Right lung (tissue), 5 donors: ENCODE data around the gene DSEL. TPM values are rescaled to one million over a fixed set of nuclear protein-coding genes. Genes with fewer than 3 reads are reported as not detected.

Experiments used
- DNase-seq, 2 donors: peaks; one replicate each; pipeline ENCODE4 v3.0.0-alpha.2; 2013
- polyA plus RNA-seq, 5 donors: library from polyadenylated mRNA; unstranded; fragments of 120-200 nt; gene quantifications; one replicate each; pipeline versions ENCODE4 v1.2.1 to v1.2.3, GENCODE V29; 2013; ENCODE audit warnings: inconsistent platforms in 1 of 5, low replicate concordance in 1 of 5; ENCODE audit not compliant: insufficient read length in 5 of 5, insufficient read depth in 1 of 5

The DSEL gene
- polyA plus RNA-seq, 5 donors = 4.3 to 6.6 (median 4.6) TPM

DNA sequence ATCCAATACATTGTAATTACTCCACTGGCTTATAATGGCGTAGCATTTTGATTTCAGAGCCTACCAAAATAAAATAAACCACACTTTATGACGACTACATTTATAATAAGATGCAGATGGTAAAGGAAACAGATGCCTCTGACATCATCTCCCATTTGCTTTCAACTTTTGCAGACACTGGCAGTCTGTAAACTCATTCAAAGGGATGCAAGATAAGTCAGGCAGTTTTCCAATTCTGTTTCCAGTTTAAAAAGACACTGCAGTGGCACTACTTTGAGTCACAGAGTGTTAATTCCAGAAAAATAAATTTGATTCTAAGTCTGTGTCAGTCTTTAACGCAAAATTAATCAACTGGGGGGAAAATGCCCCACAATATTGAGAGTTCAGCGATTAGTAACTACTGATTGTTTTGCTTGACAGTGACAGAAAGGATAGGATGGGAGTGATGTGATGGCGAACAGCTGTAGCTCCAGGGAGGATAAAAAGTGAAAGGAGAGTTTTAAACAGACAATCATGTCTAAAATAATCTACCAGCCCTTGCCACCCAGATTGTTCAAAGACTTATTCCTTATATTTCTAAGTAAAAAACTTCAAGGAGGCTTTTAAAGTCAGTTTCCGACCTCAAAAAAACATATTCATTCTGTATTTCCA lies 6.7 kb downstream of the DSEL start:
- no peak for DNase-seq

DNA sequence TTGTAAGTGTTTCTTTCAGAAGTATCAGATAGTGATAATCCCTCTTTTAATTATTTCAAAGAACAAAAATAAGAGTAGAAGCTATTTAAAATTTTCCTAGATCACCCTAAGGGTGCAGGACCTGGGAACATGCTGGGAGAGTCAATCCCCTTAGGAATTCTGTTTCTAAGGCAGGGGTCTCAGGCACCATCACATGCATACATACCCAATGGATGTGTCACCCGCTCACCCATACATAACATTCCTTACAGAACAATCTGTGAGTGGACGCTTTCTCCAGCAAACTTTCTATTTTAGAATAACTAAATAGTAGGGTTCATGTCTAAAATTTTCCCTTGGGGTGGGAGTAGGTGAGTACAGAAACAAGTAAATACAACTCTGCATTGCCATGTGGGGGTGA lies 8.4 kb downstream of the DSEL start:
- DNase-seq = no peak

DNA sequence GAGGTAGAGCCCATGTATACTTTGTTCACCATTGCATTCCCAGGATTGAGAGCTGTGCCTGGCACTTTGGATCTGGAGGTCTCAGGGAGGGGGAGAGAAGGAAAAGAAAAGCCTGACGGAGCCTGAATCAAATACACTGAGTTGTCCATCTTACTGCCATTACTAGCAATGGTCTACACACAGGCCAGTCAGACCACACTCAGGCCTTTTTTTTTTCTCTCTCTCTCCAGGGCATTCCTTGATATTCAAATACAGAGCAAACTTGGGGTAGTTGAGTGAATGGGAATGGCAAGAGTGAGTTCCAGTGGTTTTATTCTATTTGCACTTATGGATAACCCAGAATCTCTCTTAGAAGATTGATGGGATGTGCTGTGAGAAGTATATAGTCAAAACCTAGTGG lies 11.8 kb downstream of the DSEL start:
- DNase-seq = no peak

DNA sequence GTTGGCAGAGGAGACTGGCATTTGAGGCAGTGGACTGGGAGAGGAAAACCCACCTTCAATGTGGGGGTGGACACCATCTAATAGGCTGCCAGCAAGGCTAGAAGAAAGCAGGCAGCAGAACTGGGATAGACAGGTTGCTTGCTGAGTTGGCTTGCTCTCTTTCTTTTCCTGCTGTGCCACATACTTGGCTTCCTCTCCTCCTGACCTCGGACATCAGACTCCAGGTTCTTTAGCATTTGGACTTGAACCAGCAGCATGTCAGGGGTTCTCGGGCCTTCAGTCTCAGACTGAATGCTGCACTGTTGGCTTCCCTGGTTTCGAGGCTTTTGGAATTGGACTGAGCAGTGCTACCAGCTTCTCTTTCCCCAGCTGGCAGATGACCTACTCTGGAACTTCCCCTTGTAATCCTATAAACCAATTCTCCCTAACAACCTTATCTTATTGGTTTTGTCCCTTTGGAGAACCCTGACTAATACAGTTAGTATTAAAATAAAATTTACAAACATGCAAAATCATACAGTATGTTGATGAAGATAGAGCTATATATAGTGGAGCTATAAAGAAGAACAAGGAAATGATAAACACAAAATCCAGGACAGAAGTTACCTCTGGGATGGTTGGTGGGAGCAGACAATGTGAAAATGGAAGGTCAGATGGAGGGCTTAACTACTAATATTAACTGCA lies 15.9 kb downstream of the DSEL start:
- DNase-seq = no peak

DNA sequence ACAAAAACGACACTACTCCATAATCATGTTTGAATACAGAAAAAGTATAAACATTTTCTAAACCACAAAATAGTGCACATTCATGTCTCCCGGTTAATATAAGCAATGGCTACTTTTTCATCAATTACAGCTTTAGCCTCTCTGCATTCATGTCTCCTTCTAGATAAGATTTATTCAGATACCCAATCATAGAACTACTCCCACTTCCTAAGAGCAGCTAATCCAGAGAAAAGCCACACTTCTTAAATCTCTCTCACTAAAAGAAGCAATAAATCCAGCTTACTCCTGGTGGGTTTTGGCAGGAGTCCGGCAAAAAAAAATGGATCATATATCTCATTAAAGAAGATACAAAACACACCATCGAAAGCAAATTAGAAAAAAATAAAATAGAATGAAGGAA lies 20.1 kb downstream of the DSEL start:
- no peak for DNase-seq

DNA sequence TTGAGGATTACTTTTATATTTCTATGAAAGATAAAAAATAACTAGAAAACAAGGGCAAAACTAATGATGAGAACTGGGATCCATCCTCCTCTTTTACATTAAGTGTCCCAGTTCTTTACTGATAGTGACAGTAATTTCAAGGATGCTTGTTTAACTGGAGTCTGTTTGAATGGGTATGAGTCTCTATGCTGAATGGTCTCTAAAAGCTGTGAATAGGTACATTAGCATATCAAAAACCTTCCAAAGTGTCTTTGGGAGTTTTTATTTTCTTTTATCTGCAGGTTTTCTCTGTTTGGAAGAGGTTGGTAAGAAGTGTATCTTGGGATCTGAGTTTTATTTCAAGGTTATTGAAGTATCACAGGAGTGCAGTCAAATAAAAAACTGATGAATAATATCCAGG lies 30.0 kb downstream of the DSEL start:
- no peak for DNase-seq

DNA sequence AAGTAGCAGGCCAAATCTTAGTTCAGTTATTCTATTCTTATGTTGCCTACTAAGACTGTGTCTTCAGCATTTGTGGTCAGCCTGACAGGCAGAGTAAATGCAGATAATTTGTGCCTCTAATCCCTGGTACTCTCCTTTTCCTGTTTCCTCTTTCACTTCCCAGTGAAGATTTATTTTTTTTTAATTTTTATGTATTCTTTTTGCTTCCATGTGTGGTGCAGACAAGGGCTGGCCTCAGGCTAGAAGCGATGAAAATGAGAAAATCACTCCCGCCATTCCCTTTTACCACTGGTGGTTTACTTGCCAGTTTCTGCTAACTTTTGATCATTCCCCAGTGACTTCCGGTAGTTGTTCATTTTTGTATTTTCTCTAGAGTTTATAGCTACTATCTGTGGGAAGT lies 30.9 kb downstream of the DSEL start:
- DNase-seq = no peak

DNA sequence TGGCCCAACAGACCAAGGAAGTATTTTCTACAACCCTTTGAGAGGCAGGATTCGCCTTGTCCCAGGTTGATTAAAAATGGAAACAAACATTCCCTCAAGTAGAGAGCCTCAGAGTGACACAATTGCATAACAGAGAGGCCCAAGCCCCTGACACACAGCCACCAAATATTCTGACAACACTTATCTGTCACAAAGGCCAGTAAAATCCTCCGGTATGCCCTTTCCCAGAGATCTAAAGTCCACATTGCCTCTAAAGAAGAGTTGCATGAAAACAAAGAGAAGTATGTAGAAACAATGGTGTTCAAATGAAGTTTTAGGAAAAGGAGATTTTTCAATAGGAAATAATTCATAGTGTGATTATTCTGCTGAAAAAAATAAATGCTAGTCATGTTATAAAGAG lies 32.1 kb downstream of the DSEL start:
- no peak for DNase-seq

DNA sequence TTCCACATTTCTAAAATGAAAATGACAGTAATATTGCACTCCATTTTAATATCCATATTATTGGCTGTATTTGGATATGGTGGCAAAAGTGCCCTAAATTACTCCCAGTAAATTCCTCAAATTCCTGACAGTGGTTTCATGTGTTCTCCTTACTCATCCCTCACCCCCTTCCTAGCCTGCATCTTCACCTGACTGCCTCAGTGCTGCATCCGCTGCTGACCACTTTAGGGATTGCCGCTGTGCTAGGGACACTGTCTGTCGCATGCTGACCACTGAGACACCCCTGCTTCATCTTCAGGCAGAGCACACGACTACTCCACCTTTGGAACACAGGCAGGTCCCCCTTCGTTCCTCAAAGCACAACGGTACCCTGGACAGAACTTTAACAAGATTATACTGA lies 32.6 kb downstream of the DSEL start:
- DNase-seq = no peak

DNA sequence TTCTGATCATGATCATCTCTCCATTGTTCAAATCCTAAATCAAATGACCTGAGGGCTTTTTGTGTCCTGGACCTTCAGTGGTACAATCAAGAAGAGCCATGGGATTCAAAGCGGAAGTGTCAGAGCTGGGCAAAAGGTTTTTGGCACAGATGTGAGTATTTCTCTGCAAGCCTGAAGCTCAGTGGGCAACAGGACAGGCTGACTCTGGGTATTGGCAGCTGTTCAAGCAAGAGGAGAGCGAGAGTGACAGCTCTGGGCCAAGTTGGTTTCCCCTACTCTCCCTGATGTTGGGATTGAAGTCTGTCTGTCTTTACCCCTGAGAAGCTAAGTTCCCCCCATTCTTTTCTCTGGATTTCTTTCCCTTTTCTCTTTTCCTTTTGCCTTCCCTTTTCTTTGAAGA lies 33.3 kb downstream of the DSEL start:
- DNase-seq = no peak

DNA sequence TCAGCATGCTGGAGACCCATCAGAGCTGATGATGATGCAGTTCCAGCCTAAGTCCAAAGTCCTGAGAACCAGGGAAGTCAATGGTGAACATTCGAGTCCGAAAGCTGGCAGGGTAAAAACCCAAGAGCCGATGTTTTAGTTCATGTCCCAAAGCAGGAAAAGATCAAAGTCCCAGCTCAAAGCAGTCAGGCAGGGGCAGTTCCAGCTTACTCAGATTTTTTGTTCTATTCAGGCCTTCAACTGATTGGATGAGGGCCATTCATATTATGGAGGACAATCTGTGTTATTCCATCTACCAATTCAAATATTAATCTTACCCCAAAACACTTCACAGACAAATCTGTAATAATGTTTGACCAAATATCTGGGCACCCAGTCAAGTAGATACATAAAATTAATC lies 38.3 kb downstream of the DSEL start:
- no peak for DNase-seq

DNA sequence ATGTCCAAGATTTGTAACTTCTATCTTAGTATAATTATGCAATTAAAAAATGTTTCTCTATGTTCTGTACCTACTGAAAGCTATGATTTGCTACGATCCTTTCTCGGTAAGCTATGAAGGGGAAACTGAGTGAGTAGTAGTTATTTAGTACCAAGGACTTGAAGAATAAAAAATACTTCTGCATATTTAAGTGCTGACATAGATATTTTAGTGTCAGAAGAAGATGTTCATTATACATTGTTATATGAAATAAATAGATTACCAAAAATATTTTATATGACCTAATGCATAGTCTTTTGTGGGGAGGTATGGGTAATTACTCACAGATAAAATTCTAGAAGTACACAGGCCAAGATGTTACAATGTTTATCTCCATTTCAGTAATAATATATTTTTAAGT lies 39.0 kb downstream of the DSEL start:
- DNase-seq = no peak

DNA sequence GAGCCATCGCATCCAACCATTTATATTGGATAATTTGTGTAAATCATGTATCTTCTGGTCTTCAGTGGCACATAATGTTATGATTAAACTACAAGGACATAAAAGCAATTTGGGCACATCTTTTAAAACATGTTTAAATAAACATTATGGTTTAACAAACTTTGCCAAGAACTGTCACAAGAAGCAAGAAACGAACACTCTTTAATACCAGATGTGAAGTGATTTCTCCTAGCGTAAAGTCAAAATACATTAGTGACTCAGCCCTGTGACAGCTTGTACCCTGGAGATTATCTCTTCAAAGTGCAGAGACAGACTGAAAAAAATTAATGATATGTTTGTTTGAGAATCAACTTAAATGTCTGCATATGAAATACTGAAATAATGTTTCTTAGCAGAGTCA lies 39.9 kb downstream of the DSEL start:
- no peak for DNase-seq

DNA sequence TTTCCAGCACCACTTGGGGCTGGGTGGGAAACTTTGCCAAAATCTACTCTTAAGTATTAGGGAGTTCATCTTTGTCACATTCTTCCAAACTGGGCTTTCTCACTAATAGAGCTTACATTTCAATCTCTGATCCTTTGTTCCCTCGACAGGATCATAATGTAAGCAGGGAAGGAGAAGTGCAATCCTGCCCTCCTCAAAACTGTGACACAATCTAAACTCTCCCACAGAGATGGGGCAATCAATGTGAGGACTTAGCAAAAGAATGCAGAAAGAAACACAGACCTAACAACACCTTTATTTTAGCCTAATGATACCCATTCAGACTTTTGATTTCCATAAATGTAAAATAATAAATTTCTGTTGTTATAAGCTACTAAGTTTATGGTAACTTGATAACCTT lies 40.8 kb downstream of the DSEL start:
- no peak for DNase-seq

DNA sequence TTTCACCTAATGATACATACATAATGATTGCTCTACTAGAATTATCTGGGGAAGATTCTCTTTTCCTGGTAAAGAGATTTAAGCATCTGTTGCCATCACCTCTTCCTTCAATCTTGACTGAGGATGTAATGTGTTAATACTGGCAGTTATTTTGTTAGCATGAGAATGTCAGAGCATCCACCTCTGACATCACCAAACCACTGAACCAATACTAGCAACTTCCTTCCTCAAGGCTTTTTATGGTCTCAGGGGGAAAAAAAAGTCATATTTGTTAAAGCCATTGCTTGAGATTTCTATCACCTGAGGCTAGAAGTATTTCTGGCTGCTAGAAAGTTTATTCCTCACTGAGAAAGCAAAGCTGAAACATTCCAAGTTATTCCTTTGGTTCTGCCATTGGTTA lies 48.5 kb downstream of the DSEL start:
- DNase-seq = no peak

DNA sequence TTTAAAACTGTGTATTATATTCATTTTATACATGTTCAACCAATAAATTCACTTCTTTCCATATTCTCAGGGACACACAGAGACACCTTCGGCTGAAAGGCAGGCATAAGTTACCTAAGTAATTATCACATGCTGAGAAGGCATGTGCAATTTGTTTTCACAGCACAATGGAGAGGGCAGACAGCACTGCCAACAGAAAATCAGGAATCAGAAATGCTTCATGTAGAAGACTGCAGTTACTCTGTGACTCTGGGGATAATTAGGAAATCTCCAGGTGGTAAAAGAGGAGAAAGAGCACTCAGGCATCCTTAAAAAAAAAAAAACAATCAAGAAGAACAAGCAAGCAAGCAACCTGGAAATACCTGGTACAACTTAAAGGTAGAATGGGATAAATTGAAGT lies 49.3 kb downstream of the DSEL start:
- no peak for DNase-seq

DNA sequence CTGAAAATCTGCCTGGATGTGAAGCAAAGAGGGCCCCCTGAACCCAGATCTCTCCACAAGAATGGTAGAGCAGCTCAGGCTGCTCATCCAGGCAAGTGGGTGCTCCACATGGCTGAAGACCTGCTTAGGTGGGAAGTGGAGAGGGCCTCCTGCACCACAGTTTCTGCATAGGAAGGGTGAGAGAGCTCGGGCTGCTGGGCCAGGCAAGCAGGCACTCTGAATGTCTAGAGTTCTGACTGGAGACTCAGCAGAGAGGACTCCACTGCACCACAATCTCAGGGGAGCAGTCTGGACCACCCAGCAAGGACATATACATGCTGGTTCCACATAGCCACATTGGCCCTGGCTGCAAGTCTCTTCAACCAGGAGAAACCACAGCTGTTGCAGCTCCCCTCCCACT lies 52.0 kb downstream of the DSEL start:
- no peak for DNase-seq

DNA sequence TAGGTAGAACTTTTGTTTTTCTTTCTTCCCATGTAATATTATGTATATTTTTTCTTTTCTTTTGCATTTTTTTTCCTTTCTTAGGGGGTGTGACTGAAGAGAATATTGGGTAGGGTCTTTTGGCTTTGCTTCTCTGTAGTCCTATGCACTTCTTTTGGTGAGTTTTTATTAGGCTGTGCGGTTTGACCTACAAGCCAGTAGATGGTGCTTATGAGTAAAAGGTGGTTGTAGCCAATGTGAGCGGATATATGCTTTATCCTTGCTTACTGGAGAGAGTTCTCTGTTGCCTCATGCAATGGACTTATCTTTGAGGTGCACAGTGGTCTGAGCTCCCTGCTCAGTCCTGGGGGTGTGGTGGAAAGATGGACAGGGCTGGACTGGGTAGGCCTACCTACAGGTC lies 52.7 kb downstream of the DSEL start:
- DNase-seq = no peak

DNA sequence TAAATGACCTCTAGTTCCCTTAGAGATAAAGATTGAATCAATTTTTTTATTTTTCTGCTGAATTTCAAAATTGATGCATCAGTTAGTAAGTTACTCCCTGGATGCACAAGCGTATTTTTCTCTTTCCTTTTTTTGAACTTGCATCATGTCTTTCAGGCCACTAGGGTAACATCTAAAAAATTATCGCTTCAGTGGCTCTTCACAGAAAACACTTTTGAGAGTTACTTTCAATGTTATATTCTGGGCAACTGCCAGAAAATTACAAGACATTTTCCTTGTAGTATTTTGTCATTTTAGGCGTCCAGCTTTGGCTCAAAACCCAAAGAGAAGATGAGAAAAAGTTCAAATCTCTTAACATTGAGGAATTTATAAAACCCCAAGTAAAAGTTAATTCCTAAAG lies 59.8 kb downstream of the DSEL start:
- no peak for DNase-seq
